ENCODE measurements around the gene UPP1.

The UPP1 gene

DNA sequence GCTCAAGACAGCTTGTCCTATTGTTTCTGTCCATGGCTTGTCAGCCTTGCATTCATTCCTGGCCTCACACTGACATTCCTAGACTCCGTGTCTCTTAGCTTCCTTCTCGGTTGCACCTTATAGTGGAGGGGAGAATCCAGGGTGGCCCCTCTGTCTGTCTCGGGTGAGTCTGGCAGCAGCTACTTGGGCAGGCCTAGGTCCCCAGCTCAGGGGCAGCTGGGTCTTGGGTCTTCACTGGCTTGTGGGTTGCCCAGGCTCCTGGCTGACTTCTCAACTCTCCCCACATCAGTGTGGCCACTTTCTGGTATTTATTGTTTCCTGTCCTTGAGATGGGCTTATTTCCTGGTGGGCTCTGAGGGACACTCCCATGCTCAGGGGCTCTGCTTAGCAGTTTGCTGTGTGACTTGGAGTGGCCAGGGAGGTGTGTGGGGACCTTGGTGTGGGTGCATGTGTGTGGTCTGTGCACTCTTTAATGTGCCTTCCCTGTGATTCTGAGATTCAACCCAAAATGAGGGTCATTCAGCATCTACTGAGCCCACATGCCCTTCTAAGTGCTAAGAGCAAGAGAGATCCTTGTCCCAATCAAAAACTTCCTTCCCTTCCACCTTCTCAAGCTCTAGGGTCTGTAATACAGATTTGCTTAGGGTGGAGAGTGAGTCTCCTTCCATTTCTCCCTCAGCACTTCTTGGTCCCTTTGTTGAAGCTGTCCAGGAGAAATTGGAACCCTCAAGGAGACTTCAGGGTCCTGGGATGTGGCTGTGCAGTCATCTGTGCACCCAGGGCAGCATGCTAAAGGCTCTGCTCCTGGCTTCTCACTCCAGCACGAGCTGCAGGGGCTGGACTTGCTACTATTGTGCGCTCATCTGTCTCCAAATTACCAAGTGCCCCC is 20.1 kb downstream of the UPP1 start:
- ChIA-PET CTCF (interaction anchor here (0.5 to 2.6 kb wide), 11 partner anchors 12 to 277 kb away, joined by 3 to 30 read pairs (median 5); partner anchors contain the start of gene PKD1L1), POLR2A (ENCODE audit: low non-redundant PET) (no interaction called here)
- DNase-seq (ENCODE audit: low spot score), result no peak
- peak overlapping the region; percentile 29 for H3K27ac ChIP-seq
- TF ChIP-seq, protein P1, sequence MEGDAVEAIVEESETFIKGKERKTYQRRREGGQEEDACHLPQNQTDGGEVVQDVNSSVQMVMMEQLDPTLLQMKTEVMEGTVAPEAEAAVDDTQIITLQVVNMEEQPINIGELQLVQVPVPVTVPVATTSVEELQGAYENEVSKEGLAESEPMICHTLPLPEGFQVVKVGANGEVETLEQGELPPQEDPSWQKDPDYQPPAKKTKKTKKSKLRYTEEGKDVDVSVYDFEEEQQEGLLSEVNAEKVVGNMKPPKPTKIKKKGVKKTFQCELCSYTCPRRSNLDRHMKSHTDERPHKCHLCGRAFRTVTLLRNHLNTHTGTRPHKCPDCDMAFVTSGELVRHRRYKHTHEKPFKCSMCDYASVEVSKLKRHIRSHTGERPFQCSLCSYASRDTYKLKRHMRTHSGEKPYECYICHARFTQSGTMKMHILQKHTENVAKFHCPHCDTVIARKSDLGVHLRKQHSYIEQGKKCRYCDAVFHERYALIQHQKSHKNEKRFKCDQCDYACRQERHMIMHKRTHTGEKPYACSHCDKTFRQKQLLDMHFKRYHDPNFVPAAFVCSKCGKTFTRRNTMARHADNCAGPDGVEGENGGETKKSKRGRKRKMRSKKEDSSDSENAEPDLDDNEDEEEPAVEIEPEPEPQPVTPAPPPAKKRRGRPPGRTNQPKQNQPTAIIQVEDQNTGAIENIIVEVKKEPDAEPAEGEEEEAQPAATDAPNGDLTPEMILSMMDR (conservative IDR thresholded peaks at IDR 0.05; ENCODE audit: low read depth), result no peak

DNA sequence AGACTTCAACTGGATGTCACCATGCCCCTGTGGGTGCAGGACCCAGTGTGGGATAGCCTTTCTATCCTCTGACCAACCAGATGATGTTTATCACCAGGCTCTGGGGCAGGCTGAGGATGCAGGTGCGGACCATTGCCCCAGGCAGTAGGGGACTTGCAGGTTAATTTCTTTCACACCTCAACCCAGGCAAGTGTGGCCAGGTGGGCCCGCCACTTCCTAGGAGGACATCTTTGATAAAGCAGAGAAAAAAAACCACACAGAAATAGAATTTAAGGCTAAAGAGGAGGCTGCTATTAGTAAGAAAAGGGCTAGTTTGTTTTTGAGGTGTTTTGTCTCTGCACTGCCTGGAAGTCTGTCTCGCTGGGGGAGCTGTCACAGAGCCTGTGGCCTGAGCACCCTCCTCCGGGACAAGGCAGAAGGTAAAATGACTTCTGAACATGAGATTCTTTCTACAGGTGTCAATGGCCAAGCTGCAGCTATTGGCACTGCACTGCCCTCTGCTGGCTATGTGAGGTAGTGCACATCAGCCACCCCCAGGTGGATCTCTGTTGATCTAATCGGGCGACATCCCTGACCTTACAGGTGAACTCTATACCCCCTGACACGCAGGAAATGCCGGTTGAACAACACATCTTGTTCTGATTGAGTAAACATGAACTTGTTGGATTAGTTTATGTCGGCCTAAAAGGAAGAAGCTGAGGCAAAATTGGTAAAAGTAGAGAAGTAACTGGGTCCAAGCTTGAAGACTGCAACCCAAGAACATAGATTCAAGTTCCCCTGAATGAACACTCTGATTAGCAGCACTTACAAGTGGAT is 21.0 kb downstream of the UPP1 start:
- POLR2A ChIA-PET (ENCODE audit: low non-redundant PET), result no interaction called here

DNA sequence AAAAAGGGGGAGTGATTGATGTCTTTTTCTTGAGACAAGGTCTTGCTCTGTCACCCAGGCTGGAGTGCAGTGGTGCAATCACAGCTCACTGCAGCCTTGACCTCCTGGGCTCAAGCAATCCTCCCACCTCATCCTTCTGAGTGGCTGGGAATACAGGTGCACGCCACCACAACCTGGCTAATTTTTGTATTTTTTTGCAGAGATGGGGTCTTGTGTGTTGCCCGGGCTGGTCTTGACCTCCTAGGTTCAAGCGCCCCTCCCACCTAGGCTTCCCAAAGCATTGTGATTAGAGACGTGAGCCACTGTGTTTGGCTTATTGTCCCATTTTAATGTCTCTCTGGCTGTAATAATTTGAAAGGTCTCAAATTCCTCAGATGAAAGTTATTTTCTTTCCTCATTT is 21.8 kb downstream of the UPP1 start:
- ChIA-PET POLR2A (ENCODE audit: low non-redundant PET) (no interaction called here), CTCF (interaction anchor here (0.5 to 2.6 kb wide), 22 partner anchors 10 to 1934 kb away, joined by 3 to 30 read pairs (median 4); partner anchors contain the start of gene PKD1L1)
- H3K27ac ChIP-seq, result no peak overlapping the region
- DNase-seq (ENCODE audit: low spot score), result no peak
- TF ChIP-seq, protein P1 (conservative IDR thresholded peaks at IDR 0.05; ENCODE audit: low read depth), result no peak

More for the DNA sequence above, 21.0 kb downstream of the UPP1 start:
- CTCF ChIA-PET, result interaction anchor here (0.5 to 2.6 kb wide), 25 partner anchors 11 to 1933 kb away, joined by 3 to 30 read pairs (median 4); partner anchors contain the start of gene PKD1L1
- H3K27ac ChIP-seq, result peak overlapping the region; percentile 29
- peak; percentile 88 for DNase-seq (ENCODE audit: low spot score)
- TF ChIP-seq, protein P1 (conservative IDR thresholded peaks at IDR 0.05; ENCODE audit: low read depth), result peak; percentile 99

DNA sequence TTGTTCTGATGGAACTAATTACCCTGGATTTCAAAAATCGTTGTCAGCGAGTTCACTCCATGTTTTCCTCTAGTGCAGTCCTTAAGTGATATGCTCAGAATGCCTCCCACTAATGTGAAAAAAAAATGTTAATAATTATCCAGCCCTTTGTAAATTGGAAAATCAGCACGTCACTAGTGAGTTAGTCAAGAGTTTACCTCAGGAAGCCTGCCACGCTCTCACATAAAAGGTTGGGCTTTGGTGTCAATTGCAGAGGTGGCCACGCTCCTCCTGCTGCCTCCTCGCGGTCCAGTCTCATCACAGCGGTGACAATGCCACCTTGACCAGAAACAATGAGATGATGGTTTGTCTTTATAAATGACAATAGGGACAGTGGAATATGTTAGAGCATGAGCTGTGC is 22.5 kb downstream of the UPP1 start:
- H3K27ac ChIP-seq, result no peak overlapping the region
- no peak for DNase-seq (ENCODE audit: low spot score)
- TF ChIP-seq, protein P1 (conservative IDR thresholded peaks at IDR 0.05; ENCODE audit: low read depth), result no peak
- CTCF ChIA-PET, result no interaction called here
- POLR2A ChIA-PET (ENCODE audit: low non-redundant PET), result no interaction called here

DNA sequence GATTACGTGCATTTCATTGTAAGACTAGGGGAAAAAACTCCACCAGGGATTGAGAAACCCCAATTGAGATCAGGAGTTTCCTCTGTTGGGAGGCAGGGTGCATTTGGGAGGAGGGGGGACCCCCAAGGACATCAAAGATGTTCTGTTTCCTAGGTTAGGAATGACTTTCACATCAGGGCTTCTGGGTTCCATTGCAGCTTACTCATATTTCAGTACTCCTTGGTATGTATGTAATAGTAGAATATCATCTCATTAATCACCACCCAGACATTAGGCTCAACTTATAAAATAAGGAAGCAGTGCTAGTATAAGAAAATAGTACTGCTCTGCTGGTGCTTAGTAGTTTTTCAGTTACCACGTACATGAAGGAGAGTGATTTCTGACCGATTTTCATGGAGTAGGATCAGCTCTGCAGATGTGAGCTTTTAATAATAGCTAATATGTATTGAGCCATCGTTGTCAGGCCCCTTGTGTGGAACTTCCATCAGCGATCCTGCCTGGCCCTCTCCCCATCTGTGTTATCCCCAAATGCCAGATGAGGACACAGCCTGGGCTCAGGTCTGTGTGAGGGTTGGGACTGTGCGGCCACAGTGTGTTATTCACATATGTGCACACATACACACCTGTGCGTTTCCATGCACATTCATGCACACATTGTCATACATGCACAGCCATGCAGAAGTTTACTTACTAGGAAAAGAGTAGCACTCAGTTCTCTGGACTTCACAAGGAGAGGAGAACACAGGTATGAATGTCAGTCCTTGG is 23.5 kb downstream of the UPP1 start:
- CTCF ChIA-PET, result interaction anchor here (0.6 kb wide), 2 partner anchors 12 to 148 kb away, joined by 3 read pairs; no protein-coding TSS in a partner anchor
- TF ChIP-seq, protein P1 (conservative IDR thresholded peaks at IDR 0.05; ENCODE audit: low read depth), result no peak
- DNase-seq (ENCODE audit: low spot score), result no peak
- POLR2A ChIA-PET (ENCODE audit: low non-redundant PET), result no interaction called here
- no peak overlapping the region for H3K27ac ChIP-seq

All from RWPE1 (cell line).